HG03045 (cell line): ENCODE results near the gene CEP131.
"Not testable (repeated sequence)": the region's sequence is repeated elsewhere in the genome, so short reads cannot be mapped to it uniquely, and the experiment has no call there.

Source experiments
- ATAC-seq: cut with Tn5 transposase; IDR thresholded peaks from one replicate; pipeline ENCODE4 v1.9.1; 2021; ENCODE audit warnings: mild to moderate bottlenecking, moderate library complexity; ENCODE audit not compliant: unreplicated experiment

Gene CEP131

DNA sequence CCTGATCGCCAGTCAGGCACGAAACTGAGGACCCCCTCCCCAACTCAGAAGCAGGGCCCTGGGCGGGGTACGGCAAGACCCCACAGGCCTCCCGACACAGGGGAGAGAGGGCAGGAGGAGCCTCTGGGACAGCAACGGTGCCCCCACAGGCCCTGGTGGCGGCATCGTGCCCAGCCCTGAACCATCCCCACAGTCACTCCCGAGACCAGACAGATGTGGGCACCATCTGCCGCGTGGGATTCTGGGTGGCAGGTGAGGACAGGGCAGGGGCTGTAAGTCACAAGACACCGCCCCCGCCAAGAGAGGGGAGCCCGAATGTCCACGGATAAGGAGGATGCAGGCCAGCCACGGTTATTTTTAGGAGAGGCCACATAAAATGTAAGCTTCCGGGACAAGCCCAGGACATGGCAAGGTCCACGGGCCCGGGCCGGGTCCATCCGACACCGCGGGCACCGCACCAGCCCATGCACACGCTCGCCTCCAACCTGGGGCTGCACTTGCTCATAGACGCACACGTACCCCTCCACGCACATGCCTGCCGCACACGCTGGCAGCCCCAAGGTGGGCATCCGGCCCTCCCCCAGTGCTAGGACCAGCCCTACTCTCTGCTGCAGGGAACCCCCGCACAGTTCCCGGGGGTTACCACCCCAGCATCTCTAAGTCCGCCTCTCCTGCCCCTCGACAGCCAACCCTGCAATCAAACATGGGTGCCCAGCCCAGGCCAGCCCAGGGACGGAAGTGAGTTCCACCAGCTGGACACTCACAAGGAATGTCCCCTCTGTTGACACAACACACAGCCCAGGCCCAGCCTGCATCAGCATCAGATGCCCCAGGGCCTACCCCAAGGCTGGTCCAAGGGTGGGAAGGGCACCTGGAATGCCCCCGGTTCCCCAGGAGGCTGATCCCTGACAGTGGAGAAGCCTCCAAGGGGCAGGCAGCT lies 65.6 kb downstream of the CEP131 start:
- no peak for ATAC-seq

DNA sequence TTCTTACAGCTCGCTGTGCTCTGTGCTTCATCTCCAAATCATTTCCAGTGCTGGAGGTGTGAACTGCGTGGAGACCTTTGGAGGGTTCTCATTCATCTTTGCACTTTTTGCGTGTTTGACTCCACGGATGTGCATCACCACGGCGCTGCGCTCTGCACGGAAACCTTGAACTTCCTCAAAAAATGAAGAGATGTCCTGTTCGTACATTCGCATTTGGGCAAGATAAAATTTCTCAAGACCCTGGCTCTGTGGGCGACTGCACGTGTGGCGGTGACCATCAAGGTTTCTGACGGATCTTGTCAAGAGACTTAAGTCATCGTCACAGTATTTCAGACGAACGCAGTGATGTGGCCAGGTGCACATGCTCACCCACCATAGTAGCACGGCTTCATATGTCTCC lies 67.8 kb downstream of the CEP131 start:
- ATAC-seq = no peak

DNA sequence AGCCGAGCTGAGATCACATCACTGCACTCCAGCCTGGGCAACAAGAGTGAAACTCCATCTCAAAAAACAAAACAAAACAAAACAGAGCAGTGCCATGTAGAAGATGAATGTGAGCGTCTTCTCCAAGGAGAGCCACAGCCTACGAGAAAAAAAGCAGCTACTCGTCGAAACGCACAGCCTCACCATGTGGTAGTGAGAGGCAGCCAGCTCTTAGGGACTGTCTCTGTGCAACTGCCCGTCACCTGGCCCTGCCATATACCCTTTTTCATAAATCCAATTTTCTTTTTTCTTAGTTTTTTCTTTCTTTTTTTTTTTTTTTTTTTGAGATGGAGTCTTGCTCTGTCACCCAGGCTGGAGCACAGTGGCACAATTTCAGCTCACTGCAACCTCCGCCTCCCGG lies 68.7 kb downstream of the CEP131 start:
- ATAC-seq = not testable (repeated sequence)

DNA sequence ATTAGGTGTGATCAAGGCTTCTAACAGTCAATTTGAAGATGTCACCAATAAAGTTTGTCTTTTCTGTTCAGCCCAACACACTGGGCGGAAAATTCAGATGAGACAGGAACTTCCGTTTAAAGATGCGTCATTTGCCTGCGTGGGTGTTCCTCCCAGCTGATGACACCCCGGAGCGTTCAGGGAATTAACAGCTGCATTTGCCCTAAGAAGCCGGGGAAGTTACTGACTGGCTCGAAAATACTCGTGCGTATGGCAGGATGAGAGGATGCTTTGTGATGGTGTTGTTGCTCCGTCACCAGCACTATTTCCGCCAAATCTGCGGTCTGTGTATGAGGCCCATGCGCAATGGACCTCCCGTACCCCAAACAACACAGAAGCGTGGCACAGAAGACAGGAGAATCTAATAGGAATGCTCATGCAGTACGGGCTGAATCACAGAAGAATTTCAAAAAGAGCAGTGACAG lies 69.4 kb downstream of the CEP131 start:
- ATAC-seq = no peak

DNA sequence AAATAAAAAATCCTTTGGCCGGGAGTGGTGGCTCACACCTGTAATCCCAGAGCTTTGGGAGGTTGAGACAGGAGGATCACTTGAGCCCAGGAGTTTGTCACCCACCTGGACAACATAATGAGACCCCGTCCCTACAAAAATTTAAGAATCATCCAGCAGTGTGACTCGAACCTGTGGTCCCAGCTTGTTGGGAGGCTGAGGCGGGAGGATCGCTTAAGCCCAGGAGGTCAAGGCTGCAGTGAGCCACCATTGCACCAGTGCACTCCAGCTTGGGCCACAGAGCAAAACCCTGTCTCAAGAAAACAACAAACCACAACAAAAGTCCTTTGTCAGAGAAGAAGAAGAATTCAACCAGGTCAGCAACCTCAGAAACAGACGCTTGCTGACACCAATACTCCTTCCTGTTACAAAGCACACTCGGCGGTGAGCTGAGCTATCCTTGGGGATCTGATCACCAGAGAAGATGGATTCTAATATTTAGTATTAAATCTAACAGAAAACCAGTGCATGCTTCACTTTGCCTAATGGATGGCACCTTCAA lies 70.4 kb downstream of the CEP131 start:
- ATAC-seq = no peak

DNA sequence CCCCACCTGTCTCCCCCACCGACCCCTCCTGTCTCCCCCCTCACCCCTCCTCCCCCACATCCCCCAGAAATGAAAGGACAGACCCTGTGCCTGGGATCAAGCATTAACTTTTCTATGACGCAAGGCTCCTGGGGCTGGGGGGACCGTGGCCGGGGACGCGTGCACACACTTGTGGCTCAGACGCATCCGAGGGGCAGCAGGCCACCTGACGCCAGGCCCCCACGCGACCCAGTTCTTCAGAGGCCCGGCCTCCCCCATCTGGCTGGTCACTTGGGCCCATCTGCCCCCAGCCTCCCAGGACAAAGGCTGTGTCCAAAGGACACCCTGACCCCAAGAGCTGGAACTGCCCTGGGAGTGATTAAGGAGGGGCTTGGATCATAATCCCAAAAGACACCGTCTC lies 71.5 kb downstream of the CEP131 start:
- ATAC-seq = no peak

DNA sequence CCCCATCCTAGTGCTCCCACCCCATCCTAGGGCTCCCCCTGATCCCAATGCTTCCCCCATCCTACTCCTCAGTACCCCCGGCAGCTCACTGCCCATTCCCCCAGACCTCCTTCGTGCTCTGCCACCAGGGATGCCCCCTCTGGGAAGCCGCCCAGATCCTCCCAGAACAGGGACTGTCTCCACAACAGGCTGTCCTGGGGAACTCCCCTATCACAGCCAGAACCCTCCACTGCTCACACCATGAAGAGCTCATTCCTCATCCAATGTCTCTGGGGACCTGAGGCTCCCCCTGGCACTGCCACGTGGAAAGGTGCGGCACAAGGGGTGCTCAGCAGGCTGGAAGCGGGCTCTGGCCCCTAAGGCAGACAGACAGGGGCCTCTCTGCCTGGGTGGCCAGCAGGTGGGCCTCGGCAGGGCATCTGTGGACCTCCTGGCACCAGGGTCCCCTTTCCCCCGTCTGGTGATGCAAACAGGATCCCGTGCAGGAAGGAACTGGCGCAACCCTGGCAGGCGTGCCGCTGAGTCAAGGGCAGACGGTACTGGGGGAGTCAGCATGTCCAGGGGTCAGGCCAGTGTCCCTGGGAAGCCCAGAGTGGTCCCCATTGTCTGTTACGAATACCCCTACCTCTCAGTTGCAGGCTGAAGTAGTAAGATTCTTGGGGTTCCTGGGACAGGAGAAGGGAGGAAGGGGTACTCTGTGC lies 72.2 kb downstream of the CEP131 start:
- ATAC-seq = no peak

DNA sequence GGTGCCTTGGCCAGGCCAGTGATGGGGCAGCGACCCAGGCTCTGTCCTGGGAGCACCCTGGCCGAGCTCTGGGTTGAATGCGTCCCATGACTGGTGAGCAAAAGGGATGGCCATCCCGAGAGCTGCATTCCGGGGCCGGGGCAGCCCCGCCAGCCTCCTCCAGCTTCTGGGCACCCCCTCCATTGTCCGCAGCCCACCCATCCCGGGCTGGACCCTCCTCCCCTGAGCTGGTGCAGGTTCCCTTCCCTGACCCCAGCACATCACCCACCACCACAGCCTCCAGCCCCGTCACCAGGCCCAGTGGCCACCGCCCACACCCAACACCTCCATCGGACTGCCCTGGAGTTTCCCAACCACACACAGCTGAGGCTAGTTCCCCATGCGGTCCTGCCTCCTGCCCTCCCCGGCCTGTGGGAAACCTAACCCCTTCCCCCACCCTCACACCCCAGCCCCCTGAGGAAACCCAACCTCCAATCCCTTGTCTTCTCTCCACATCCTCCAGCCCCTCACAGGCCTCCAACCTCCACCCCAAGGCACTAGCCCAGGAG lies 73.7 kb downstream of the CEP131 start:
- no peak for ATAC-seq

DNA sequence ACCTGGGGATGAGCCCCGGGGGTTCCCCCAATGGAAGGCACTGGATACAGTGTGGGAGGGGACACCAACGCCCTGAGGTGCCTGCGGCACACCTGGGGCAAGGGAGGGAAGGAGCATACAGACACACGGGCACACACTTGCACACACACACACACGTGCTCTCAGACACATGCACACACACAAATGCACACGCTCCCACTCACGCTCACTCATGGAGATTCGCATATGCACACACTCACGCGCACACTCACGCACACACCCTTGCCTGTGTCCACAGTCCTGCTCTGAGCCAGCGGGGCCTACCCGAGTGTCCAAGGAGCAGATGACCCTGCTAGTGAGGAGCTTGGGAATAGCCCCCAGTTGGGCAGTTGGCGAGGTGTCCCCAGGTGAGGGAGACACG lies 74.2 kb downstream of the CEP131 start:
- ATAC-seq = no peak

DNA sequence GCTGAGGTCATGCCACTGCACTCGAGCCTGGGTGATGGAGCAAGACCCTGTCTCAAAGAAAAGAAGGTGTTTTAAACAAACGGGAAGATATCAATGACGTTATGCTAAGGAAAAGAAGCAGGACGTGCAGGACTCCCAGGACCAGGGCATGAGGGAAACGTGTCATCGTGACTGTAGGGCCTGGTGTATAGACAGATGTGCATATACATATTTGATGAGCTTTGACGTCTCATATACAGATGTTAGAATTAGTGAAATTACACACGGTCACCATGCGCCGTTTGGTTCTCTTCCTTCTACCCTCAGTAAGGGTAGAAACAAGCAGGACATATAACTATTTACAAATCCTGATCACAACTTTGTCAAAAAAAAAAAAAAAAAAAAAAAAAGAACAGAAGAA lies 75.1 kb downstream of the CEP131 start:
- no peak for ATAC-seq

DNA sequence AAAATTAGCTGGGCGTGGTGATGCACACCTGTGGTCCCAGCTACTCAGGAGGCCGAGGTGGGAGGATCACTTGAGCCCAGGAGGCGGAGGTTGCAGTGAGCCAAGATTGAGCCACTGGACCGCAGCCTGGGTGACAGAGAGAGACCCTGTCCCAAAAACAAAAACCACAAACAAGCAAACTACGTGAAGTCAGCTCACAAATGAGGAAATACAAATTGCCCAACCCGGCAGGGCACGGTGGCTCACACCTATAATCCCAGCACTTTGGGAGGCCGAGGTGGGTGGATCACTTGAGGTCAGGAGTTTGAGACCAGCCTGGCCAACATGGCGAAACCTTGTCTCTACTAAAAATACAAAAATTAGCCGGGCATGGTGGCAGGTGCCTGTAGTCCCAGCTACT lies 76.6 kb downstream of the CEP131 start:
- ATAC-seq = not testable (repeated sequence)

DNA sequence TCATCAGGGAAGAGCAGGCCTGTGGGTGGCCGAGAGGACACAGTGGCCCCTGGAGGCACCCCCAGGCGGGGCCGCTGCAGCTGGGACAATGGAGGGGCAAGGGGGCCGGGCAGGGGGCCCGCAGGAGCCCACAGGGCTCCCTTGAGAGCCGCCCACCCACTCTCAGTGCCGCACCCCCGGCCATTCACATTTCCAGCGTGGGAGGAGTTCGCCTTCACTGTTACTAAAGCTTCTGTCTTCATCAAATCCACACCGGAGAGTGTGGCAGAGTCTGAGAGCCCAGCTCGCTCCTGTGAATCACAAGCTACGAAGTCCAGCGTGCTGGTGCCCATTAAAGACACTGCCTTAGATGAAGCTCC lies 78.4 kb downstream of the CEP131 start:
- no peak for ATAC-seq

DNA sequence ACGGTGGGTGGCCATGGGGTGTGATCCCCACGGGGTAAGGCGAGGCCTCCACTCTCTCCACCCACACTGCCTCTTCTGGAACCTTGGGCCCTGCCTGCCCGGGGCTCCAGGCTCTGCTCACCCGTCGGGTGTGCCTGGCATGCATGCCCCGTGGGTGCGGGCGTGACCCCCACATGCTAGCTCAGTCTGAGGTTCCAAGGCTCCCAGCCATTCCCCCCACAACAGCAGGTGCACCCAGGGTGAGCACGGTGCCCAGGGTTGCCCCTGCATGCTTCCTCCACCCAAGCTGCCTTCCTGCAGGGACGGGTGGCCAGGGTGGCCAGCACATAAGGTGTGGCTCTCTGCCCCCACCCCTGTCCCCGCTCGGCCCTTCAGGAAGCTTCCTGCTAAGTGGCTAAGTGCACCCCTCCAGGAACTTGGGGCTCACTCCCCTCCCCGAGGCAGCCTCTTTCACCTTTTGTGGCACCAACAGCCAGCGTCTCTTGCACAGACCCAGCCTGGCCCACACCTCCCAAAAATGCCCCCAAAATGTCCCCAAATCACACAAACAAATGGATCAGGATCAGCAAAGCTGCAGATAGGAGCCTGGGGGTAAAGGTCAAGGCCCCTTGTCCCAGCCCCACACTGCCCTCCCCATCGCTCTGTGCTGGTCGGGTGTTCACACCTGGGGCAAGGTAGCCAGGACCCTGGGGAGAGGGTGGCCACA lies 78.9 kb downstream of the CEP131 start:
- no peak for ATAC-seq

DNA sequence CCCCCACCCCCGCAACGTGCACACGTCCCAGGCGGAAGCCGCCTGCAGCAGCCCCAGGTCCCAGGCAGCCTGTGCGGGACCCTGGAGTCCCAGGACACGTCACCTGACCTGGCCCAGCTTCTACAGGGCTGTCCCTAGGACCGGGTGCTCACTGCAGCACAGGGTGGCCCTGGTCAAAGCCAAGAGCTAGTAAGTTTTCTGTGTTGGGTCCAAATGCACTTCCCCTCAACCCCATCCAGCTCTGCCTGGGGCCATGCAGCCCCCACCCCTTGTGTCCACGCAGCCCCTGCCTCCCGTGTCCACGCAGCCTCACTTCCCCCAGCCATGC lies 79.6 kb downstream of the CEP131 start:
- no peak for ATAC-seq

DNA sequence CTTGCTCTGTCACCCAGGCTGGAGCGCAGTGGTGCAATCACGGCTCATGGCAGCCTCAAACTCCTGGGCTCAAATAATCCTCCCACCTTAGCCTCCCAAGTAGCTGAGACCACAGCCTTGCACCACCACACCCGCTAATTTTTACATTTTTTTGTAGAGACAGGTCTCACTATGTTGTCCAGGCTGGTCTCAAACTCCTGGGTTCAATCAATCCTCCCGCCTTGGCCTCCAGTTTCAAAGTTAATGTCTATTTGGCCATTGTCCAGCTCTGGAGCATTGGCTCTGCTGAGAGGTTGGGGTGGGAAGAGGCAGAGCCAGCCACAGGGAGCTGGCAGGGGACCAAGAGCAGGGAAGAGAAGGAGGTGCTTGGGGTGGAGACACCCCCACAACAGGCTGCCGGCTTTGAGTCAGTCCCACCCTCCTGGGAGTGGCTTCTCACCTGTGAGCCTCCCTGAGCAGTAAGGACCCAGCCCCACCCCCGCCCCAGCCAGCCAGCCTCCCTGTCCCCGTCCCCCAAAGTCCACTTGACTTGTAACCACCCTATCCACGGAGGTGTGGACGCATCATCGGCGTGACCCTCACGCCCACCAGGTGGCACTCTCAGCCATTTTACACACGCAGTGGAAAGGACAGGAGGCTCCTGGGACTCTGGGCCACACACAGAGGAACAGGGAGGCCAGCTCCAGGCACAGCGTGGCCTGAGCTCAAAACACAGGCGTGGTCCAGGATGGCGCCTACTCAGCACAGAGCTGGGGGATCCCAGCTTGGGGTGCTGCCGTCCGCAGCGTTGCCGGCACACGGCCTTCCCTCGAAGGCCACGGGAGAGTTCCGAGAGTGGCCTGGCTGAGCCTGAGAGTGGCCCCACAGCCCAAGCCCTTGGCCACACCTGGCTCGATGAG lies 80.2 kb downstream of the CEP131 start:
- no peak for ATAC-seq

DNA sequence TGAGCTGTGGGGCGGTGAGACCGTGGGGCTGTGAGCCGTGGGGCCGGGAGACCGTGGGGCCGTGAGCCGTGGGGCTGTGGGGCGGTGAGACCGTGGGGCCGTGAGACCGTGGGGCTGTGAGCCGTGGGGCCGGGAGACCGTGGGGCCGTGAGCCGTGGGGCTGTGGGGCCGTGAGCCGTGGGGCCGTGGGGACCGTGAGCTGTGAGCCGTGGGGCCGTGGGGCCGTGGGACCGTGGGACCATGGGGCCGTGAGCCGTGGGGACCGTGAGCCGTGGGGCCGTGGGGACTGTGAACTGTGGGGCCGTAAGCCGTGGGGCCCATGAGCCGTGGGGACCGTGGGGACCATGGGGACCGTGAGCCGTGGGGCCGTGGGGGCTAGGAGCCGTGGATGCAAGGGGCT lies 82.1 kb downstream of the CEP131 start:
- ATAC-seq = no peak

DNA sequence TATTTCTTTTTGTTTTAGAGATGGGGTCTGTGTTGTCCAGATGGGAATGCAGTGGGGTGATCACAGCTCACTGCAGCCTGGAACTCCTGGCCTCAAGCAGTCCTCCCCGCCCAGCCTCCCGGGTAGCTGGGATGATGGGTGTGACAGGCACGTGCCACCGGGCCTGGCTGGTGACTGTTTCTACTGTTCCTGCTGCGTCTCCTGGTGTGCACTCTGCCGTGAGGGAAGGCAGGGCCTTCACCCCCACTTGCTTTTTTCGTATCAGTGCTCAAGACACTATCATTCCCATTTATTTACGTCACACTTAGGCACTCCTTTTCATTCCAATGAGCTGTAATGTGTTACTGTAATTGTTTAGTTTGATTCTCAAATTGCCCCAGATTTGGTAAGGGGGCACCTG lies 82.7 kb downstream of the CEP131 start:
- ATAC-seq = no peak
